ENCODE data around the gene C1QTNF9B. TPM values are rescaled to one million over a fixed set of nuclear protein-coding genes. Genes with fewer than 3 reads are reported as not detected.

The C1QTNF9B gene
- total and polyA plus RNA-seq, 2 of the 8 experiments (the other 6 are each of a cell fraction or from before 2014, with no cell fraction given) = 0.11 TPM; not detected in 1

- TF ChIP-seq RBBP5 (IDR thresholded peaks at IDR 0.05; ENCODE audit: borderline replicate concordance, low read depth, low read length) (no peak), EGR1 (IDR thresholded peaks at IDR 0.05; ENCODE audit: borderline replicate concordance, low read depth, low read length) (peak; percentile 87; the same call in 1 of the 2 replicates), RFX5 (IDR thresholded peaks at IDR 0.05; ENCODE audit: borderline replicate concordance, low read depth, low read length) (no peak), ZNF274 (IDR thresholded peaks at IDR 0.05; ENCODE audit: borderline replicate concordance, extremely low read depth, low read length) (no peak), CHD7 (IDR thresholded peaks at IDR 0.05; ENCODE audit: insufficient replicate concordance, low read length) (no peak), GTF2F1 (IDR thresholded peaks at IDR 0.05; ENCODE audit: borderline replicate concordance, low read depth, low read length) (no peak), PHF8 (conservative IDR thresholded peaks at IDR 0.05; ENCODE audit: low read depth, low read length) (peak; percentile 59), YY1 (IDR thresholded peaks at IDR 0.05; ENCODE audit: low read depth, low read length) (0 out of 2 replicates have a peak, but pooled peaks have one; percentile 24), CTBP2 (IDR thresholded peaks at IDR 0.05; ENCODE audit: borderline replicate concordance, insufficient read depth, insufficient read length, low read length) (peak; percentile 40)
Measured at GRCh38 chr13:23888658-23889614, 8.4 kb downstream of the C1QTNF9B start, which contains the start of gene MIPEP (continued).
